ENCODE measurements around the gene GALK1. TPM values are rescaled to one million over a fixed set of nuclear protein-coding genes. Genes with fewer than 3 reads are reported as not detected.

The GALK1 gene
- total and polyA plus RNA-seq, 2 donors from 2014 or later, result 34.5 to 105 TPM

- no peak for TF ChIP-seq CTCF (IDR thresholded peaks at IDR 0.05; ENCODE audit: borderline replicate concordance, extremely low read depth, insufficient read depth)
- peaks cover 0 to under 1% (median under 1%) of the 10 kb centered on the region in 3 donors for H3K4me1 ChIP-seq (ENCODE audit: control insufficient read depth in 2 of 3, insufficient read depth in 2 of 3, low read depth in 1 of 3, low read length in 3 of 3)
- H3K27me3 ChIP-seq (ENCODE audit: control insufficient read depth, insufficient read depth, low read length), result no peaks in the 10 kb centered on the region
- no peaks in the 10 kb centered on the region for H3K9me3 ChIP-seq (ENCODE audit: control insufficient read depth in 2 of 3, insufficient read depth in 1 of 3, low read length in 3 of 3)
- H3K9ac ChIP-seq (ENCODE audit: low read length in 3 of 3), result no peak overlapping the region
- intact Hi-C loops (cut with DNase I), result no loop called here
- DNase-seq (no peak), FAIRE-seq (no peak)
- no peak overlapping the region for H3K27ac ChIP-seq (ENCODE audit: low read depth in 2 of 2, low read length in 2 of 2)
- H3K36me3 ChIP-seq (ENCODE audit: control insufficient read depth in 2 of 3, insufficient read depth in 3 of 3, low read length in 3 of 3), result peaks cover 0 to 6% (median 5%) of the 10 kb centered on the region in 3 donors
- no peak overlapping the region for H3K4me3 ChIP-seq (ENCODE audit: low read length in 3 of 3)
These were observed 26.3 kb upstream of the GALK1 start for GRCh38 chr17:75791254-75791653.

DNA sequence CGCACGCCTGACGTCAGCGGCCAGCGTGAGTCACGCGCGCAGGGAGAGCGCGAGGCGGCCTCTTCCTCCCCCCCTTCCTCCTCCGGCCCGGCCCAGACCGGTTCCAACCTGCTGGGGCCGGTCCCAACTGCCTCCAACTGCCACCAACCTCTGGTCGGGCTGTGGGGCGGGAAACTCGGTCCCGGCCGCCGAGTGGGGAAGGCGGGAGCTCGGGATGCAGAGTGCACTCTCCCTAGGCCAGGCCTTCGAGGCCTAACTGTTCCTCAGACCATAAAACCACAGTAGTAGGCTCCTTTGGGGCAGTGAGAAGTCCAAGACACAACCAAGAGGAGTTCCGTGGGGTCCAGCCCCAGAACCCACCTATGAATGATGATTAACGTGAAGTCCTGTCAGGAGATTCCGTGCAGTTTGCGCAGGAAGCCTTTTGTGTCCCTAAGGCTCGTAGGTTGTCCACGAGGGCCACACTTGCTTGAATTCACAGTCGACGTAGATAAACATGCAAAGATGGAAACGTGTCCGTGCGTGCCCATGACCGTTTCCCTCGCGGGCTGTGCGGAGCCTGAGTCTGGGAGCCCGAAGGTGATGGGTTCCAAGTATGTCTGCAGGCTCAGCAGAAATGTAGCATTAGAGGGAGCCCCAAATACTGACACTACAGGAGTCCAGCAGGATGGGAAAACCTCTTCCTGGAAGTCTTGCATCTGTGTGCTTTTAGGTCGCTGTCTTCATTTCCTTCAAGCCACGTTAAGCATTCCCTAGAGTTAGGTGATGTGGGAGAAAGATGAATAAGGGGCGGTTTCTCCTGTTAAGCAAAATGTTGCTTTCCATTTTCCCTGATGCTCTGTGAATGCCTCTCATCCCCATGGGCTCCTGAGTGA lies 20.3 kb upstream of the GALK1 start:
- intact Hi-C loops (cut with DNase I), result no loop called here
- H3K4me1 ChIP-seq (ENCODE audit: control insufficient read depth in 2 of 3, insufficient read depth in 2 of 3, low read depth in 1 of 3, low read length in 3 of 3), result peaks cover 13 to 20% (median 14%) of the 10 kb centered on the region in 3 donors
- no peak for FAIRE-seq

GRCh38 chr17:75784473-75785015 lies 19.6 kb upstream of the GALK1 start, which contains the start of gene UNK:
TSS of gene UNK (plus strand) at chr17:75784806. CDS start at chr17:75784881, 75 bp downstream.
- DNase-seq, result peak; percentile 99 to 100 (median 99)
- FAIRE-seq, result no peak
- Histone ChIP-seq H3K36me3 (ENCODE audit: control insufficient read depth in 2 of 3, insufficient read depth in 3 of 3, low read length in 3 of 3) (no peaks in the 10 kb centered on the region), H3K27ac (ENCODE audit: low read depth in 2 of 2, low read length in 2 of 2) (peak within 1 kb of the TSS; percentile 100), H3K27me3 (ENCODE audit: control insufficient read depth, insufficient read depth, low read length) (no peaks in the 10 kb centered on the region), H3K9me3 (ENCODE audit: control insufficient read depth in 2 of 3, insufficient read depth in 1 of 3, low read length in 3 of 3) (peaks cover 0 to 2% (median 0%) of the 10 kb centered on the region in 3 donors), H3K4me1 (ENCODE audit: control insufficient read depth in 2 of 3, insufficient read depth in 2 of 3, low read depth in 1 of 3, low read length in 3 of 3) (peaks cover 13 to 20% (median 14%) of the 10 kb centered on the region in 3 donors), H3K9ac (ENCODE audit: low read length in 3 of 3) (peak within 1 kb of the TSS; percentile 90 to 99 (median 99)), H3K4me3 (ENCODE audit: low read length in 3 of 3) (peak within 1 kb of the TSS; percentile 84 to 90 (median 86))
- intact Hi-C loops (cut with DNase I), result no loop called here
- TF ChIP-seq CTCF (IDR thresholded peaks at IDR 0.05; ENCODE audit: borderline replicate concordance, extremely low read depth, insufficient read depth), result no peak

More for the DNA sequence above, 20.3 kb upstream of the GALK1 start:
- H3K4me3 ChIP-seq (ENCODE audit: low read length in 3 of 3), result peak overlapping the region; percentile 84 to 90 (median 86)
- peaks cover 0 to 2% (median 0%) of the 10 kb centered on the region in 3 donors for H3K9me3 ChIP-seq (ENCODE audit: control insufficient read depth in 2 of 3, insufficient read depth in 1 of 3, low read length in 3 of 3)
- H3K36me3 ChIP-seq (ENCODE audit: control insufficient read depth in 2 of 3, insufficient read depth in 3 of 3, low read length in 3 of 3), result no peaks in the 10 kb centered on the region
- H3K27me3 ChIP-seq (ENCODE audit: control insufficient read depth, insufficient read depth, low read length), result no peaks in the 10 kb centered on the region
- peak overlapping the region; percentile 90 to 99 (median 99) for H3K9ac ChIP-seq (ENCODE audit: low read length in 3 of 3)
- no peak for TF ChIP-seq CTCF (IDR thresholded peaks at IDR 0.05; ENCODE audit: borderline replicate concordance, extremely low read depth, insufficient read depth)
- peak overlapping the region; percentile 100 for H3K27ac ChIP-seq (ENCODE audit: low read depth in 2 of 2, low read length in 2 of 2)
- DNase-seq, result peak; percentile 94 to 98 (median 97)
